Posterior cingulate gyrus (tissue), 11 donors: Measurements from ENCODE around the gene IGSF1.

Source experiments
- DNase-seq, 10 donors: peaks; one replicate each; pipeline versions ENCODE4 v3.0.0 to v3.0.0-alpha.2; 2020 to 2021; ENCODE audit warnings: mixed read lengths in 3 of 10
- intact Hi-C: fragments of 100-400 bp; cut with DNase I; formaldehyde crosslinking; loops from one replicate; pipeline ENCODE4 v1.15.1; 2023

Gene IGSF1, protein sequence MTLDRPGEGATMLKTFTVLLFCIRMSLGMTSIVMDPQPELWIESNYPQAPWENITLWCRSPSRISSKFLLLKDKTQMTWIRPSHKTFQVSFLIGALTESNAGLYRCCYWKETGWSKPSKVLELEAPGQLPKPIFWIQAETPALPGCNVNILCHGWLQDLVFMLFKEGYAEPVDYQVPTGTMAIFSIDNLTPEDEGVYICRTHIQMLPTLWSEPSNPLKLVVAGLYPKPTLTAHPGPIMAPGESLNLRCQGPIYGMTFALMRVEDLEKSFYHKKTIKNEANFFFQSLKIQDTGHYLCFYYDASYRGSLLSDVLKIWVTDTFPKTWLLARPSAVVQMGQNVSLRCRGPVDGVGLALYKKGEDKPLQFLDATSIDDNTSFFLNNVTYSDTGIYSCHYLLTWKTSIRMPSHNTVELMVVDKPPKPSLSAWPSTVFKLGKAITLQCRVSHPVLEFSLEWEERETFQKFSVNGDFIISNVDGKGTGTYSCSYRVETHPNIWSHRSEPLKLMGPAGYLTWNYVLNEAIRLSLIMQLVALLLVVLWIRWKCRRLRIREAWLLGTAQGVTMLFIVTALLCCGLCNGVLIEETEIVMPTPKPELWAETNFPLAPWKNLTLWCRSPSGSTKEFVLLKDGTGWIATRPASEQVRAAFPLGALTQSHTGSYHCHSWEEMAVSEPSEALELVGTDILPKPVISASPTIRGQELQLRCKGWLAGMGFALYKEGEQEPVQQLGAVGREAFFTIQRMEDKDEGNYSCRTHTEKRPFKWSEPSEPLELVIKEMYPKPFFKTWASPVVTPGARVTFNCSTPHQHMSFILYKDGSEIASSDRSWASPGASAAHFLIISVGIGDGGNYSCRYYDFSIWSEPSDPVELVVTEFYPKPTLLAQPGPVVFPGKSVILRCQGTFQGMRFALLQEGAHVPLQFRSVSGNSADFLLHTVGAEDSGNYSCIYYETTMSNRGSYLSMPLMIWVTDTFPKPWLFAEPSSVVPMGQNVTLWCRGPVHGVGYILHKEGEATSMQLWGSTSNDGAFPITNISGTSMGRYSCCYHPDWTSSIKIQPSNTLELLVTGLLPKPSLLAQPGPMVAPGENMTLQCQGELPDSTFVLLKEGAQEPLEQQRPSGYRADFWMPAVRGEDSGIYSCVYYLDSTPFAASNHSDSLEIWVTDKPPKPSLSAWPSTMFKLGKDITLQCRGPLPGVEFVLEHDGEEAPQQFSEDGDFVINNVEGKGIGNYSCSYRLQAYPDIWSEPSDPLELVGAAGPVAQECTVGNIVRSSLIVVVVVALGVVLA (N-terminal part only)

GRCh38 chrX:131288738-131289511 is at the start of gene IGSF1:
TSS of gene IGSF1 (minus strand) at chrX:131289306. CDS start at chrX:131286674, 2,632 bp downstream.
- intact Hi-C loops: no loop called here
- peak; percentile 19 to 93 (median 54) for DNase-seq

DNA sequence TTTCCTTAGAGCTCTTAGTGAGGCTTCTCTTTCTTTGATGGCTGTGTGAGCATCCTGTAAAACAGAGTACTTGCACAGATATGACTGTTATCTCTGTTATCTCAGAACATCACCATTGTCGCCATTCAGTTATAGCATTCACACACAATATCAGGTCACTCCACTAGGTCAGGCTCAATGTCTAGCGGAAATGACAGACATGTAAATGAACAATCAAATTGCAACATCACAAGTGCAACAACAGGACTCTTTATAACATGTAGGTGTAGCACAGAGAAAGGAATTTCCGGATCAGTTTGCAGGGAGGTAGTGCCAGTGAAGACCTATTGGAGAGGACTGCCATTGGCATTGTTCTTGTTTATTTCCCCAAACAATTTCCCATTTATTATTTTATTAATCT is 43.2 kb upstream of the IGSF1 start:
- intact Hi-C loops: no loop called here
- no peak for DNase-seq

DNA sequence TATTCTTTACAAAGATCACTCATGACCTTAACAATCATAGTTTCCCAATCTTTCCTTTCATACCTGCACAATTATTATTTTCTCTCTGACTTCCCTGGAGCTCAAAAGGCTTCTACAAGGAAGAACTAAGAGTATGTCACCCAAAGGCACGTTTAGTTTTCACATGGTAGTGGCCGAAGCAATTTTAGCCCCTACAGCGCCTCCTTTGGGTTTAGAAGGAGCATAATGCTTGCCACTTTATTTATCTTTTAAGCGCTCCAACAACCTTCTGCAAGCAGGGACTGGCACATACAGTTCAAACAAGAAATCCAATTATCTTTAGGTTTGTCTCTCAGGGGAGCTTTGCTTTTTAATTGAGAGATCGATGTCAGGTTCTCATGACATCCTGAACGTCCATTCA is 42.0 kb upstream of the IGSF1 start:
- intact Hi-C loops: no loop called here
- no peak for DNase-seq

- intact Hi-C loops: no loop called here
- DNase-seq: no peak
Measured at GRCh38 chrX:131330735-131331134, 41.6 kb upstream of the IGSF1 start.

- no peak for DNase-seq
Measured at GRCh38 chrX:131322651-131323050, 33.5 kb upstream of the IGSF1 start.

DNA sequence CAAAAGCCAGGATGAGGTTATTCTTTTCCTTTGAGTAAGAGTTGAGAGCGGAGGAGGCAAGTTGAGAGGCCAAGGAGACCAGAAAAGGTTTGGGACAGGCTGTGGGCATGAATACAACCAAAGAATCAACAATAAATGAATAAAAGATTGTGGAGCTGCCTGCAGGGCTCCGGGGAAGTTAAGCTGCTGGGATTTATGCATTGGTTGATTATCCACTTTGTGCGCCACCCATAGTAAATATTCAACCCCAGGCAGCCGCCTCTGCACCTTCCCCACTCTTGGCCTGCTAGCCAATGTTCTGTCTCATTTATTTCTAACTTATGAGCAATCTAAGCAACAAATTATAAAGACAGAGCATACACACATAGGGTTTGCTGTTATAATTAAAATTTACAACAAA is 28.2 kb upstream of the IGSF1 start:
- intact Hi-C loops: no loop called here
- DNase-seq: no peak

More at GRCh38 chrX:131322651-131323050, 33.5 kb upstream of the IGSF1 start:
- intact Hi-C loops: no loop called here

DNA sequence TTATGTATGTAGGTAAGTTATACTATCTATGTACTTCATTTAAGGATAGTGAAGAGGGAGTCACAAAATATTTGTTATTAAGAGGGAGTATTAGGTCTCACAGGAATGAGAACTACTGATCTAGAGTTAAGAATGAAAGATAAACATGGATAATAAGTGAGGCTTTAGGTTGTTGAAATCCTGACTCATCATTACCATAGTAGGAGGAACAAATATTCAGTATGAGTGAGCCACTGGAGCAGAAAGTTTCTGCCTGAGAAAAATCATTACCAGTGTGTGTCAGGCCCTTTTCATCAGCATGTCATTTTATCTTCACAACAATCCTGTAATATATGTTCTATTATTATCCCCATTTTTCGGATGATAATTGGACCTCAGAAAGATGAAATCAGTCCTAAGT is 27.2 kb upstream of the IGSF1 start:
- intact Hi-C loops: no loop called here
- no peak for DNase-seq

DNA sequence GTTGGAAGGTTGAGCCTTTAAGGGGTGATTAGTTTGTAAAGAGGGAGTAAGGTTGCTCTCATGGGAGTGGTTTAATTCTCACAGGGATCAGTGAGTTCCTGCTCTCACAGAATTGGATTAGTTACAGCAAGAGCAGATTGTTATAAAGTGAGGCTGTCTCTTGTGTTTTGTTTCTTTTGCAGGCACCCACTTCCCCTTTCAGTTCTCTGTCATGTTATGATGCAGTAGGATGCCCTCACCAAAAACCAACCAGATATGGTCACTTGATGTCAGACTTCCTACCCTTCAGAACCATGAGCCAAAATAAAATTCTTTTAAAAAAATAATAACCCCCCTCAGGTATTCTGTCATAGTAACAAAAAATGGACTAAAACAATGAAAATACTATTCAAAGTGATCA is 19.9 kb upstream of the IGSF1 start:
- no peak for DNase-seq
- intact Hi-C loops: no loop called here

DNA sequence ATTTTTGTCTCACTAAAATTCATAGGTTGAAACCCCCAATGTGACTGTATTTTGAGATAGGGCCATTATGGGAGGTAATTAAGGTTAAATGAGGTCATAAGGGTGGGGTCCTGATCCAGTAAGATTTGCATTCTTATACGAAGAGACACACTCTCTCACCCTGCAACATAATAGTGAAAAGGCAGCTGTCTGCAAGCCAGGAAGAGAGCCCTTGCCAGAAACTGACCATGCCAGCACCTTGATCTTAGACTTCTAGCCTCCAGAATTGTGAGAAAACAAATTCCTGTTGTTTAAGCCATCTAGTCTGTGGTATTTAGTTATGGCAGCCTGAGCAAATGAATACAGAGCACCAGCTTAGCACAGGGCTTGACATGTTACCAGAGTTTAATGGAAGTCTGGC is 17.5 kb upstream of the IGSF1 start:
- no peak for DNase-seq
- intact Hi-C loops: no loop called here

DNA sequence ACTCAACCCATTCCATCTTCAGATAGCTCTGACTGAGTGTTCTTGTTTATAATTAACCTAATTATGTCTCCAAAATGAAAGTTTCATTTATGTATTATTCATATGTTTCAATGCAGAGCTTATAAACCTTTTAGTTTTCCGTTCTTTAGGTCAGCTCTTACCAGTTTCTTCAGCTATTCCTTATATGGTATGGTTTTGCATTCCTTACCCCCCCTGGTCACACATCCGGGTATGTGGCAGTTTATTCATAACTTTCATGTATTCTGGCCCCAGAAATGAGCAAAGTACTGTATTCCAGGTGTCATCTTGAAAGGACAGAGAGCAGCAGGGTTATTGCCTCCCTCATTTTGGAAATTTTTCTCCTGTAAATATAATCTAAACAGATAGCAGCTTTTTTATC is 16.8 kb upstream of the IGSF1 start:
- no peak for DNase-seq
- intact Hi-C loops: no loop called here

DNA sequence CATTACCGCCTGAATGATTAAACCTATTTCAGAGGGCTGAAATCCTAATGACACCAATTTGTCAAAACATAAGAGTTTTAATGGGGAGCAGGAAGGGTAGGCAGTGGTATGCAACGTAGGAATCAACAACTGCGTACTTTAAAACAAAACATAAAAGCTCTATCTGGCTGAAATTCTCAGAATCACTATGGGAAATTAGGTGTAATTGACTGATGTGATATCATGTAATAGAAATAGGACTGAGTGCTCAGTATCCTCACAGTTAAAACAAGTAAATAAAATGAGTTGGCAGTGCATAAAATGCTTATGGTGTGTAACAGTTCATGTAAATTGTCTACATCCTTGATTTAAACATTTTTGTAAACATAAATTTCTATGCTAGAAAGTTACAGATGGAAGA is 13.6 kb upstream of the IGSF1 start:
- intact Hi-C loops: no loop called here

GRCh38 chrX:131301155-131301554 is 12.0 kb upstream of the IGSF1 start:
- intact Hi-C loops: no loop called here
- DNase-seq: no peak

More for the DNA sequence above, 13.6 kb upstream of the IGSF1 start:
- no peak for DNase-seq

GRCh38 chrX:131298846-131299245 is 9.7 kb upstream of the IGSF1 start:
- DNase-seq: no peak
- intact Hi-C loops: no loop called here

DNA sequence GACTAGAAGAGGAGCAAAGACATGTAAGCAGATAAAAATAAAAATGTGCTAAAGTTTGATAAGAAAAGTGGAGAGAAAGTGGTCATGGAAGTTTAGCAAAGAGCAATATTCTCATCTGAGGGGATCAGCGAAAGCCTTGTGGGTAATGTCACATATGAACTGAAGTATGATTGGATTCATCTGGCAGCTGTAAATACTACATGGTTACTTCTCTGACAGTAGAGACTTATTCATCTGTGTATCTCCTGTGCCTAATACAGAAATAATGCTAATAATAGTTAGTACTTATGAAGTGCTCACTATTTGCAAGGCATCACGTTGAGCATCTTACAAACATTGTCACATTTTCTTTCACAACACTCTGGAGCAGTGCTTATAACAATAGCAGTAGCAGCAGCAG is 8.9 kb upstream of the IGSF1 start:
- intact Hi-C loops: no loop called here
- DNase-seq: no peak

GRCh38 chrX:131289527-131289926 is 421 bp upstream of the IGSF1 start:
- no peak for DNase-seq
- intact Hi-C loops: no loop called here

GRCh38 chrX:131288188-131288587 is 918 bp downstream of the IGSF1 start:
- no peak for DNase-seq
- intact Hi-C loops: no loop called here

GRCh38 chrX:131287560-131288179 is 1.4 kb downstream of the IGSF1 start:
- intact Hi-C loops: no loop called here
- DNase-seq: no peak

DNA sequence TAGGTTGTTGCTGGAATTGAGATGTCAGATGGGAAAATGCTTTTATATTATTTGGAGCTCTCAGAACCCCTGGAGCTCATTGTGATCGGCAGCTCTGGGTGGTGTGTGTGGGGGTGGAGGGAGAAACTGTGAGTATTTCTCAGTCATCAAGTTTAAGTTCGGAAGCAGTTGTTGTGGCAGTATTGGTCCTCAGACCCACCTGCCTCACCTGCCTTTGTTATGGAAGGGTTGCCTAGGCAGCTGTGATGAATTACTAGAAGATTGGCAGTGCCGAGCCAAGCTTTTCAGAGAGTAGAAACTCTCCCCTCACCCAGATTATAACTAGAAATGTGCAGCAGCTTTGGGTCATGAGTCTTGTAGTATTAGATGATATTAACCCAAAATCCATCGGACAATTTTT is 9.5 kb downstream of the IGSF1 start:
- intact Hi-C loops: no loop called here
- no peak for DNase-seq

DNA sequence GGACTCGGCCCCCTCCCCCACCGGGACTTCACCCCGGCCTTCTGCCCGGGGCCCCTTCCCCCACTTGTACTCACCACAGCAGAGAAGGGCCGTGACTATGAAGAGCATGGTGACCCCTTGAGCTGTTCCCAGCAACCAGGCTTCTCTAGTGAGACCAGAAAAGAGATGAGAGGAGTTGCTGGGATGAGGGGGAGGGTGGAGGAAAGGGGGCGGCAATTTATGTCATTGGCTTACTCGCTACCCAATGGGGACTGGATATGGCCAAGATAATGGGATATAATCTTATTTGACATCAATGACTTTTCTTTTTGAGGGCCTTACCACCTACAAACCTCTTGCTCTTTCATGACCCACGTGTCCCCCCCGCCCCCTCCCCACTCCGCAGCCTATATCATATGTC is 9.9 kb downstream of the IGSF1 start:
- DNase-seq: no peak
- intact Hi-C loops: no loop called here
